CD8-positive, alpha-beta memory T cell (primary cell): ENCODE measurements around the gene TMEM247. TPM values are rescaled to one million over a fixed set of nuclear protein-coding genes. Genes with fewer than 3 reads are reported as not detected.

Experiments used
- CTCF ChIA-PET: fragments of 350-600 bp; sonication (Branson Sonifier 250); formaldehyde crosslinking; loops from one replicate; lab custom pipeline; 2021; ENCODE audit warnings: antibody characterized with exemption; lab: Charles Lee
- POLR2A ChIA-PET: fragments of 350-600 bp; sonication (Branson Sonifier 250); formaldehyde crosslinking; loops from one replicate; lab custom pipeline; 2021; ENCODE audit warnings: antibody characterized with exemption; lab: Charles Lee
- DNase-seq, 5 donors: peaks; one replicate each; pipeline versions ENCODE4 v3.0.0 to v3.0.0-alpha.2; 2020 to 2022; ENCODE audit warnings: mixed read lengths in 1 of 5
- H3K27ac ChIP-seq: one replicate; pipeline ENCODE4 v1.7.0; 2013; ENCODE audit warnings: low read depth, mild to moderate bottlenecking, low read length, moderate library complexity
- H3K27me3 ChIP-seq: 2 replicates; pipeline ENCODE4 v1.7.0; 2013; ENCODE audit warnings: low read length, mild to moderate bottlenecking; ENCODE audit not compliant: insufficient read depth, poor library complexity, severe bottlenecking
- H3K36me3 ChIP-seq: 2 replicates; pipeline ENCODE4 v1.7.0; 2013; ENCODE audit warnings: mild to moderate bottlenecking, low read length, moderate library complexity; ENCODE audit not compliant: insufficient read depth
- H3K4me1 ChIP-seq: 2 replicates; pipeline ENCODE4 v1.7.0; 2013; ENCODE audit warnings: mild to moderate bottlenecking, low read length, moderate library complexity; ENCODE audit not compliant: insufficient read depth
- H3K4me3 ChIP-seq: 2 replicates; pipeline ENCODE4 v1.7.0; 2013; ENCODE audit warnings: mild to moderate bottlenecking, low read length
- H3K9me3 ChIP-seq: 2 replicates; pipeline ENCODE4 v1.7.0; 2013; ENCODE audit warnings: mild to moderate bottlenecking, low read length
- H3K27ac Mint-ChIP-seq, 8 donors: one replicate each; pipeline ENCODE4 v1.8.0; 2020 to 2021; ENCODE audit warnings: mixed read lengths in 8 of 8, mild to moderate bottlenecking in 6 of 8, inconsistent platforms in 3 of 8, moderate library complexity in 3 of 8
- H3K27me3 Mint-ChIP-seq, 2 donors: one replicate each; pipeline ENCODE4 v1.8.0; 2020 to 2021; ENCODE audit warnings: mixed read lengths in 2 of 2, mild to moderate bottlenecking in 1 of 2, moderate library complexity in 1 of 2
- H3K36me3 Mint-ChIP-seq, 3 donors: one replicate each; pipeline ENCODE4 v1.8.0; 2020 to 2021; ENCODE audit warnings: mixed read lengths in 3 of 3, inconsistent platforms in 1 of 3, mild to moderate bottlenecking in 1 of 3
- H3K4me1 Mint-ChIP-seq, 3 donors: one replicate each; pipeline ENCODE4 v1.8.0; 2020 to 2021; ENCODE audit warnings: mixed read lengths in 3 of 3, inconsistent platforms in 1 of 3, mild to moderate bottlenecking in 1 of 3
- H3K4me3 Mint-ChIP-seq, 7 donors: one replicate each; pipeline ENCODE4 v1.8.0; 2020 to 2021; ENCODE audit warnings: mixed read lengths in 7 of 7, mild to moderate bottlenecking in 6 of 7, moderate library complexity in 4 of 7, inconsistent platforms in 2 of 7
- H3K9me3 Mint-ChIP-seq, 5 donors: one replicate each; pipeline ENCODE4 v1.8.0; 2020 to 2022; ENCODE audit warnings: mixed read lengths in 5 of 5, mild to moderate bottlenecking in 3 of 5, moderate library complexity in 2 of 5, inconsistent platforms in 1 of 5
- polyA plus RNA-seq: library from polyadenylated mRNA; unstranded; fragments of 300-500 nt; fragmentation: Illumina TruSeq; gene quantifications from one replicate; pipeline ENCODE4 v1.2.3, GENCODE V29; 2021
- total RNA-seq, 2 experiments: library from RNA; stranded (reverse); gene quantifications; one replicate each; pipeline ENCODE4 v1.2.3, GENCODE V29; 2021

TMEM247 gene
- total and polyA plus RNA-seq, 3 experiments from 2014 or later = not detected

DNA sequence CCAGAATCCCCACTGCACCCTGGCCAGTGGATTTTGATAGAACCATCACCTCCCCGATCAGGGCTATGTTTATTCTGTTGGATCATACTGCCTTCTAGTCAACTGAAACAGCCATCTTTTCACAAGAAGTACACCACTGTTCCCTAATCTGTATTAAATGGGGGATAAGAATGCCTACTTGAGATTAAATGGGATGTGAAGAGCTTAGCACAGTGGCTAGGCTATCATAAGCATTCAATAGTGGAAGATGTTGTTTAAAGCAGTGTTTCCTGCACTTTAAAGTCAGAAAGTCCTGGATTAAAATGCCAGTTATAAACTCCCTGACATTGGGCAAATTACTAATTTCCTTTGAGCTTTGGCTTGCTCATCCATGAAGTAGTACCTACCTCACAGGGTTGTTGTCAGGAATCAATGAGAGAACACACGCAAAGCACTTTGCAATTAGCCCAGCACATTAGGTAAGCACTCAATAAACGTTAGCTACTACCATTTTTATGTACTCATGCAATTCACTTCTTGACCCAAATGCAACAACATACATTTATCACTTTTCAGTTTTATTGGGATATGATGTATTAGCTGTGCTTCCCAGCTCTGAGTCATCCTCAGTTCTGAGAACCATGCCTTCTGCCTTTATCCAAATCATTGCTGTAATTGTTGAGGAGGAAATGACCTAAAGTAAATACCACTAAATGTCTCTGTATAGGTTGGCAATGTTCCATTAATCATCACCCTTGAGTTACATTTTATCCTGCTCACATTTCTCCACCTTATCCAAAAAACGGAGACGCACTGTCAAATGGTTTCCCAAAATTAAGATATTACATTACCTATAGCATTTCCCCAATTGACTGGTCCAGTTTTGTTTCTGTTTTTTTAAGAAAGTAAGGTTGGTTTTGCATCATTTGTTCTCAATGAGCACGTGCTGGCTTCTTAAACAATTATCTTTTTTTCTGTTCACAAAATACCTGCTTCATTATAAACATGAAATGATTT, 2.1 kb downstream of the TMEM247 start:
- H3K36me3 ChIP-seq = no peaks in the 10 kb centered on the region
- H3K4me3 Mint-ChIP-seq = no peak overlapping the region
- peaks cover 11% of the 10 kb centered on the region for H3K4me1 ChIP-seq
- no peaks in the 10 kb centered on the region for H3K27me3 ChIP-seq
- peaks cover 21 to 26% (median 26%) of the 10 kb centered on the region in 3 donors for H3K4me1 Mint-ChIP-seq
- H3K9me3 ChIP-seq = no peaks in the 10 kb centered on the region
- ChIA-PET POLR2A (no interaction called here), CTCF (interaction anchor here (0.8 to 2.1 kb wide), 3 partner anchors 12 to 126 kb away, joined by 3 to 5 read pairs (median 3); no protein-coding TSS in a partner anchor)
- DNase-seq = no peak
- H3K4me3 ChIP-seq = no peak overlapping the region
- H3K27ac Mint-ChIP-seq = peak overlapping the region in 1 of 8 donors; percentile 67
- H3K27me3 Mint-ChIP-seq = peaks cover 6 to 11% of the 10 kb centered on the region in 2 donors
- peaks cover 0 to 7% (median 1%) of the 10 kb centered on the region in 5 donors for H3K9me3 Mint-ChIP-seq
- no peak overlapping the region for H3K27ac ChIP-seq
- peaks cover 0 to 21% (median 0%) of the 10 kb centered on the region in 3 donors for H3K36me3 Mint-ChIP-seq

DNA sequence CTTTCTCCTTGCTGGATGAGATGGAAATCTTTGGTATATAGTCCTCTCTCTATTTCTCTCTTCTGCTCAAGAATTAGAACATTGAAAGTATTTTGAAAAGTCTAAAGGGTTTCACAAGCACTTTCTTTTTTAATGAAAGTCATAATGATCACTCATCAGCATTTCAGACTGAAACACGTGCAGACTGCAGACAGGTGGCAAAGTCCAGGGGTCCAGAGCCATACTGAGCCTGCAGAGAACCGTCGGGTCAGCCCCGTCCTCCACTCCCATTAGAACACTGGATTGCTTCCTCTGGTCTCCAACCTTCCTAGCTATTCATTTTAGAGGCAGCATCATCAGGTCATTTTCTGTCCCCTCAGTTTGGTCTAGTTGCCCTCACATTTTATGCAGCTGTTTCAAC, 3.1 kb downstream of the TMEM247 start:
- Mint-ChIP-seq H3K4me1 (peaks cover 12 to 16% (median 16%) of the 10 kb centered on the region in 3 donors), H3K4me3 (no peak overlapping the region), H3K9me3 (no peaks in the 10 kb centered on the region), H3K27me3 (peaks cover 8 to 11% of the 10 kb centered on the region in 2 donors), H3K27ac (no peak overlapping the region), H3K36me3 (peaks cover 0 to 14% (median 0%) of the 10 kb centered on the region in 3 donors)
- ChIA-PET CTCF (no interaction called here), POLR2A (no interaction called here)
- Histone ChIP-seq H3K36me3 (no peaks in the 10 kb centered on the region), H3K4me1 (peaks cover 6% of the 10 kb centered on the region), H3K9me3 (no peaks in the 10 kb centered on the region), H3K27me3 (no peaks in the 10 kb centered on the region), H3K4me3 (no peak overlapping the region), H3K27ac (no peak overlapping the region)
- no peak for DNase-seq

DNA sequence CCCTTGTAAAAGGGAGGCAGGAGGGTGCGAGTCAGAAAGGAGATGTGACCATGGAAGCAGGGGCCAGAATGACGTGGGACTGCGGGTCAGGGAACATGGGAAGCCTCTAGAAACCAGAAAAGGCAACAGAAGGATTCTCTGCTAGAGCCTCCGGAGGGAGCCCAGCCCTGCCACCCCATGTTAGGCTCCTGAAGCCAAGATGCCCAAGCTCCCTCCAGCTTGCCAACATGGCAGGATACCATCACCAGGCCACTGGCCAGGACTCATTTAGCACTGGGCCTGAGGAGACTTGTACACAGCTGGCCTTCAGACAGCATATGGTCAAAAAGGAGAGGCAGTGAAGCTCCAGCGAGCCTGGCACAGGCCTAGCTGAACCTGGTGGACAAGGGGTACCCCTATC, 5.6 kb downstream of the TMEM247 start:
- Histone ChIP-seq H3K36me3 (no peaks in the 10 kb centered on the region), H3K4me3 (no peak overlapping the region), H3K27me3 (no peaks in the 10 kb centered on the region), H3K4me1 (no peaks in the 10 kb centered on the region), H3K27ac (no peak overlapping the region), H3K9me3 (no peaks in the 10 kb centered on the region)
- DNase-seq = no peak
- ChIA-PET CTCF (no interaction called here), POLR2A (no interaction called here)
- peaks cover 0 to 3% (median 0%) of the 10 kb centered on the region in 3 donors for H3K36me3 Mint-ChIP-seq
- no peaks in the 10 kb centered on the region for H3K9me3 Mint-ChIP-seq
- no peak overlapping the region for H3K4me3 Mint-ChIP-seq
- peaks cover 6 to 11% of the 10 kb centered on the region in 2 donors for H3K27me3 Mint-ChIP-seq
- no peaks in the 10 kb centered on the region for H3K4me1 Mint-ChIP-seq
- H3K27ac Mint-ChIP-seq = peak overlapping the region in 1 of 8 donors; percentile 56

DNA sequence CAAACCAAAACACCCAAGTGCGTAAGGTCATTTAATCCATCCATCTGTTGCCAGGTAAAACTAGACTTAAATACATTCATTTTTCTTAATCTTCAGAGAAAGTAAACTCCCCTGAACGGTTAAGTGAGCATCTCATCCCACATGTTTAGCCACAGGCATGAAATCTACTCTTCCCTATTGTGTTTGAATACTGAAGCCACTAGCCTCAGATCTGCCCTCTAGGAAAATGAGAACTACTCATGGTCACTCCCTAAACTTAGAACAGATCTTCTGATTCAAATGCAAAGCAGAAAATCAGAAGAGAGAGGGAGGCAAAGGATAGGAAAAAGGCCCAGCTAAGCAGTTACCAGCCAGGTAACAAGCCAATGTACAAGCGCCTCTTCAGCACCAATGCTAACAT, 7.1 kb downstream of the TMEM247 start:
- DNase-seq = no peak
- no peaks in the 10 kb centered on the region for H3K27me3 ChIP-seq
- ChIA-PET POLR2A (no interaction called here), CTCF (no interaction called here)
- H3K36me3 ChIP-seq = no peaks in the 10 kb centered on the region
- H3K9me3 ChIP-seq = no peaks in the 10 kb centered on the region
- no peaks in the 10 kb centered on the region for H3K4me1 ChIP-seq
- no peak overlapping the region for H3K27ac ChIP-seq
- H3K4me3 Mint-ChIP-seq = no peak overlapping the region
- H3K27ac Mint-ChIP-seq = no peak overlapping the region
- no peak overlapping the region for H3K4me3 ChIP-seq
- no peaks in the 10 kb centered on the region for H3K9me3 Mint-ChIP-seq
- H3K36me3 Mint-ChIP-seq = no peaks in the 10 kb centered on the region
- H3K4me1 Mint-ChIP-seq = no peaks in the 10 kb centered on the region
- peaks cover 6% of the 10 kb centered on the region in 2 donors for H3K27me3 Mint-ChIP-seq

DNA sequence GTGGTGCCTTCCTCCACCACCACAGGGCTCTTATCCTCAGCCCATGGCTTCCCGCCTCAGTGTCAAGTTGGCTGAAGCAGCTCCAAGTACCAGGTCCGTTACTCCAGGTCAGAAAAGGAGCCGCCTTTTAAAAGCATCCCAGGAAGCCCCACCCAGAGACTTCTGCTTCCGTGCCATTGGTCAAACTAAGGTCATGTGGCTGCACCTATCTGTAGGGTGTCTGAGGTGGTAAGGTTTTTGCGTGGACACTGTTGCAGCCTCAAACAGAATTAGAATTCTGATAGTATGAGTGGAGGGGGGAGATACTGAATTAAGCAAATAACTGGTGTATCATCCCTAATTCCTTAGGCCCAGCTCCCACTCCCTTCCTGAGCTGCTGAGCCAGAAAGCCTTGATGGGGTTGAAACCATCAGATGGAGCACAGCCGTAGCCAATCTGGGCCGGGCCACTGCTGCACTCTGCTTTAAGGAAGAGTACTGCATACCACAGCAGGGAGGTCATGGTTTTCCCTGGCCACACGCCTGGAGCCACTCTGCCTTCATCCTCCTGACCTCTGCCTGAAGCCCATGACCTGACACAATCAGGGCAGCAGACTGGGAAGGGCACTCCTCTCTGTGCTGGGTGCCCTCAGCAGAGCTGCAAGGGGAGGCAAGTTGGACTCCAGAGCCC, 8.4 kb downstream of the TMEM247 start:
- H3K4me1 ChIP-seq = no peaks in the 10 kb centered on the region
- no peak overlapping the region for H3K27ac ChIP-seq
- POLR2A ChIA-PET = no interaction called here
- CTCF ChIA-PET = no interaction called here
- Mint-ChIP-seq H3K4me3 (no peak overlapping the region), H3K36me3 (no peaks in the 10 kb centered on the region), H3K4me1 (no peaks in the 10 kb centered on the region), H3K27ac (peak overlapping the region in 1 of 8 donors; percentile 77), H3K27me3 (peaks cover 6% of the 10 kb centered on the region in 2 donors), H3K9me3 (no peaks in the 10 kb centered on the region)
- no peak overlapping the region for H3K4me3 ChIP-seq
- no peaks in the 10 kb centered on the region for H3K9me3 ChIP-seq
- no peak for DNase-seq
- no peaks in the 10 kb centered on the region for H3K36me3 ChIP-seq
- no peaks in the 10 kb centered on the region for H3K27me3 ChIP-seq

DNA sequence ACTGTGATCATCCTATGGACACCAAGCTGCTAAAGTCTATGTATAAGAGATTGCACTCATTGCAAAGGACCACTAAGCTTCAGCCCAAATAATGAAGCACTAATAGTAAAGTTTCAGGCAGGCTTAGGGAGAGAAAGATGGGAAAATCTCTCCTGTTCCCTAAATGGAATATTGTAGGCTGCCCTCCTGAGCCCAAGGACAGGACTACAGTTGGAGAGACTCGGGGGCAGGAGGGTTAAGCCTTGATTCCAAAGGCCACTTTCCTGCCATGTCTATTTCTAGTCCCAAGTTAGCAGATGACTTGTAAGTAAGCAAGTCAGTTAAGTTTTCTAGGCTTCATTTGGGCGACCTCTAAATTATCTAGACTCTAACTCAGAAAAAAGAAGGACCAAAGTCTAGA, 9.0 kb downstream of the TMEM247 start:
- ChIA-PET POLR2A (no interaction called here), CTCF (no interaction called here)
- Histone ChIP-seq H3K27me3 (no peaks in the 10 kb centered on the region), H3K4me1 (no peaks in the 10 kb centered on the region), H3K4me3 (no peak overlapping the region), H3K9me3 (no peaks in the 10 kb centered on the region), H3K36me3 (no peaks in the 10 kb centered on the region), H3K27ac (no peak overlapping the region)
- Mint-ChIP-seq H3K27me3 (peaks cover 6% of the 10 kb centered on the region in 2 donors), H3K4me3 (no peak overlapping the region), H3K9me3 (no peaks in the 10 kb centered on the region), H3K36me3 (no peaks in the 10 kb centered on the region), H3K27ac (no peak overlapping the region), H3K4me1 (peaks cover 0 to 2% (median 0%) of the 10 kb centered on the region in 3 donors)
- no peak for DNase-seq

DNA sequence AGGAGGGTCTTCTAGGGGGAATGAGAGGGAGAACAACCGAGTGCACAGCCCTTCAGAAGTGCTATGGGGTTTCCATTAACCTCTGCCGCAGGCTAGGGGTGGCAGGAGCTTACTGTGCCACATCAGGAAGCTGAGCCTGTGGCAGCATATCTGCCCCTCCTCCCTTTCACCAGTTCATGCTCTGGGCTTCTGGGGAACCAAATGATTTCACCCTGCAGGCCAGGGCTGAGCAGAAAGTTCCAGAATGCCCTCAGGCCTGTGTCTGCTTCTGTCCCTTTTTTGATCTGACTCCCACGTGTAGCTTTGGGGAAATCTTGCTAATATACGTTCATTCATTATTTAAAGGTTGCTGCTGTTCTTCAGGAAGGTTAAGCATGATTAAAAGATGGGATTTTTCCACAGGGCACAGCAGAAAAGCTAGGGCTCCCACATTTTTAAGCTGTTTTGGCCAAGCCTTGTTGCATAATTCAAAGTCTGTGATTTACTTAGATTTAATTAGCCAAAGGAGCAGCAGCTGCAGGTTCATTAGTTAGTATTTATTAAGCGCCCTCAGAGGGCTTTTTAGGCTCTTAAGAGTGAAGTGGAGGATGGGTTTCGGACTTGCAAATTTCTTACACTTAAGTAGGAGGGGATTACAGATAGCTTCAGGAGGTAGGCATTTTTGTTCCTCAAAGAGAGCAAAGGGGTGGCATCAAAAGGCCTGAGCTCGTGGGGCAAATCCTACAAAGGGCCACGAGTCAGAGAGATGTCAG, 10.2 kb downstream of the TMEM247 start:
- Histone ChIP-seq H3K27ac (no peak overlapping the region), H3K4me1 (no peaks in the 10 kb centered on the region), H3K27me3 (no peaks in the 10 kb centered on the region), H3K36me3 (no peaks in the 10 kb centered on the region), H3K4me3 (no peak overlapping the region), H3K9me3 (no peaks in the 10 kb centered on the region)
- DNase-seq = no peak
- Mint-ChIP-seq H3K4me1 (peaks cover 0 to 6% (median 3%) of the 10 kb centered on the region in 3 donors), H3K27me3 (peaks cover 5 to 6% of the 10 kb centered on the region in 2 donors), H3K9me3 (no peaks in the 10 kb centered on the region), H3K36me3 (no peaks in the 10 kb centered on the region), H3K27ac (no peak overlapping the region), H3K4me3 (no peak overlapping the region)
- POLR2A ChIA-PET = no interaction called here
- CTCF ChIA-PET = no interaction called here
